OCI-LY1 (cell line): ENCODE results near the gene PLD6.
"Not testable (repeated sequence)": the region's sequence is repeated elsewhere in the genome, so short reads cannot be mapped to it uniquely, and the experiment has no call there.

Source experiments
- CTCF ChIP-seq: fragments of 200-600 bp; sonication (generic), shearing (Covaris generic); IDR thresholded peaks from 2 replicates; pipeline ENCODE4 v1.5.1; 2017; ENCODE audit warnings: mild to moderate bottlenecking, antibody characterized with exemption, low read length, moderate library complexity, mixed read lengths
- EZH2 ChIP-seq: fragments of 200-600 bp; sonication (generic), shearing (Covaris generic); IDR thresholded peaks from 2 replicates; pipeline ENCODE4 v1.8.0; 2017; ENCODE audit warnings: borderline replicate concordance, mixed run types, mild to moderate bottlenecking, antibody characterized with exemption, low read length, moderate library complexity, mixed read lengths

GRCh38 chr17:17158506-17158905 is 47.6 kb downstream of the PLD6 start:
- not testable (repeated sequence) for TF ChIP-seq EZH2, CTCF
